GM18499 (cell line): Measurements from ENCODE around the gene DAB2.

ENCODE experiments used
- ATAC-seq: cut with Tn5 transposase; IDR thresholded peaks from one replicate; pipeline ENCODE4 v1.9.1; 2021; ENCODE audit warnings: moderate number of reproducible peaks; ENCODE audit not compliant: insufficient read depth, unreplicated experiment

DAB2 gene

GRCh38 chr5:39448506-39449128 lies 23.8 kb upstream of the DAB2 start:
- no peak for ATAC-seq

GRCh38 chr5:39447968-39448367 lies 23.2 kb upstream of the DAB2 start:
- no peak for ATAC-seq

GRCh38 chr5:39447059-39447458 lies 22.3 kb upstream of the DAB2 start:
- no peak for ATAC-seq

- no peak for ATAC-seq
These were observed 21.5 kb upstream of the DAB2 start for GRCh38 chr5:39446231-39446630.

GRCh38 chr5:39443911-39444310 lies 19.1 kb upstream of the DAB2 start:
- ATAC-seq = no peak

- ATAC-seq = no peak
These were observed 18.2 kb upstream of the DAB2 start for GRCh38 chr5:39442991-39443390.

GRCh38 chr5:39441838-39442237 lies 17.1 kb upstream of the DAB2 start:
- no peak for ATAC-seq

GRCh38 chr5:39440958-39441624 lies 16.3 kb upstream of the DAB2 start:
- no peak for ATAC-seq

- ATAC-seq = no peak
These were observed 15.6 kb upstream of the DAB2 start for GRCh38 chr5:39440192-39440957.

GRCh38 chr5:39439582-39440162 lies 14.9 kb upstream of the DAB2 start:
- ATAC-seq = no peak

- ATAC-seq = no peak
These were observed 12.7 kb upstream of the DAB2 start for GRCh38 chr5:39437467-39437866.

- ATAC-seq = no peak
These were observed 9.1 kb upstream of the DAB2 start for GRCh38 chr5:39433848-39434247.

- ATAC-seq = no peak
These were observed 8.1 kb upstream of the DAB2 start for GRCh38 chr5:39432696-39433530.

GRCh38 chr5:39430461-39430860 lies 5.7 kb upstream of the DAB2 start:
- ATAC-seq = no peak

- ATAC-seq = no peak
These were observed 3.9 kb upstream of the DAB2 start for GRCh38 chr5:39428640-39429039.

- no peak for ATAC-seq
These were observed 2.9 kb upstream of the DAB2 start for GRCh38 chr5:39427633-39428032.

- ATAC-seq = no peak
These were observed 2.4 kb upstream of the DAB2 start for GRCh38 chr5:39427229-39427628.

- ATAC-seq = no peak
These were observed 1.9 kb upstream of the DAB2 start for GRCh38 chr5:39426746-39427105.

GRCh38 chr5:39426051-39426745 lies 1.4 kb upstream of the DAB2 start:
- no peak for ATAC-seq

GRCh38 chr5:39423331-39423751 lies 1.4 kb downstream of the DAB2 start:
- no peak for ATAC-seq
